Measurements from ENCODE around the gene SFMBT1.

DNA sequence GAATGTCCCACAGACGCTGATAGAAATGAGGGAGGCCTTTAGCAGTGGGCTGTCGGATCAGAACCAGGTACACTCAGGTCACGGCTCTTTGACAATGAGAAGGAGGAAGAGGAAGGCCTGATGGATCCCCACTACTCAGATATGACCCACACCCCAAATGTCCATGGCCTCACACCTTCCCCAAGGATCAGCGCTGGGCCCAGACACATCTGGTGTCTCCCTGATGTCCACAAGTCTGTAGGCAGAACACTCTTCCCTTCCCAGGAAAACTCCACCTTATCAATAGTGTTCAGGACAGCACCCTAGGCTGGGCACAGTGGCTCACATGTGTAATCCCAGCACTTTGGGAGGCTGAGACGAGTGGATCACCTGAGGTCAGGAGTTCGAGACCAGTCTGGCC lies 33.3 kb upstream of the SFMBT1 start:
- no peak for TF ChIP-seq POLR2A (IDR thresholded peaks at IDR 0.05; ENCODE audit: low read length)
- TF ChIP-seq, protein P1, sequence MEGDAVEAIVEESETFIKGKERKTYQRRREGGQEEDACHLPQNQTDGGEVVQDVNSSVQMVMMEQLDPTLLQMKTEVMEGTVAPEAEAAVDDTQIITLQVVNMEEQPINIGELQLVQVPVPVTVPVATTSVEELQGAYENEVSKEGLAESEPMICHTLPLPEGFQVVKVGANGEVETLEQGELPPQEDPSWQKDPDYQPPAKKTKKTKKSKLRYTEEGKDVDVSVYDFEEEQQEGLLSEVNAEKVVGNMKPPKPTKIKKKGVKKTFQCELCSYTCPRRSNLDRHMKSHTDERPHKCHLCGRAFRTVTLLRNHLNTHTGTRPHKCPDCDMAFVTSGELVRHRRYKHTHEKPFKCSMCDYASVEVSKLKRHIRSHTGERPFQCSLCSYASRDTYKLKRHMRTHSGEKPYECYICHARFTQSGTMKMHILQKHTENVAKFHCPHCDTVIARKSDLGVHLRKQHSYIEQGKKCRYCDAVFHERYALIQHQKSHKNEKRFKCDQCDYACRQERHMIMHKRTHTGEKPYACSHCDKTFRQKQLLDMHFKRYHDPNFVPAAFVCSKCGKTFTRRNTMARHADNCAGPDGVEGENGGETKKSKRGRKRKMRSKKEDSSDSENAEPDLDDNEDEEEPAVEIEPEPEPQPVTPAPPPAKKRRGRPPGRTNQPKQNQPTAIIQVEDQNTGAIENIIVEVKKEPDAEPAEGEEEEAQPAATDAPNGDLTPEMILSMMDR (IDR thresholded peaks at IDR 0.05) = no peak
